Measurements from ENCODE around the gene GAPDHS.

DNA sequence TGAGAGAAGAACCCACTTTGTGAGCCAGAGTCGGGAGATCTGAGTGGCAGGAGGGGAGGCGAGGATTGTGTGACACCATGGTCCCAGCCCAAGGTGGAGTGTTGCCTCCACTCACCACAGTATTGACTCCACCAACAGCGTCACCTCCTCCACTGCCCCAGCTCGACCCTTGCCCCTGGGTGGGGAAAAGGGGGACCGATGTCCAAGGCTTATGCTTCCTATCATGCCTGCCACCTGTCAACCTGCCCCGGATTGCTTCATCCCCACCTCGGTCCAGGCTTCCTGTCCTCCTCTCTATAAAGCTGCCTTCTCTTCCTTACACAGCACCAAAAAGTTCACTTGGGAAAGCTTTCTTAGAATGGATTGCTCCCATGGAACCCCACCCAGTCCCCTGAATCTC, 27.2 kb upstream of the GAPDHS start:
- TF ChIP-seq, protein P1, sequence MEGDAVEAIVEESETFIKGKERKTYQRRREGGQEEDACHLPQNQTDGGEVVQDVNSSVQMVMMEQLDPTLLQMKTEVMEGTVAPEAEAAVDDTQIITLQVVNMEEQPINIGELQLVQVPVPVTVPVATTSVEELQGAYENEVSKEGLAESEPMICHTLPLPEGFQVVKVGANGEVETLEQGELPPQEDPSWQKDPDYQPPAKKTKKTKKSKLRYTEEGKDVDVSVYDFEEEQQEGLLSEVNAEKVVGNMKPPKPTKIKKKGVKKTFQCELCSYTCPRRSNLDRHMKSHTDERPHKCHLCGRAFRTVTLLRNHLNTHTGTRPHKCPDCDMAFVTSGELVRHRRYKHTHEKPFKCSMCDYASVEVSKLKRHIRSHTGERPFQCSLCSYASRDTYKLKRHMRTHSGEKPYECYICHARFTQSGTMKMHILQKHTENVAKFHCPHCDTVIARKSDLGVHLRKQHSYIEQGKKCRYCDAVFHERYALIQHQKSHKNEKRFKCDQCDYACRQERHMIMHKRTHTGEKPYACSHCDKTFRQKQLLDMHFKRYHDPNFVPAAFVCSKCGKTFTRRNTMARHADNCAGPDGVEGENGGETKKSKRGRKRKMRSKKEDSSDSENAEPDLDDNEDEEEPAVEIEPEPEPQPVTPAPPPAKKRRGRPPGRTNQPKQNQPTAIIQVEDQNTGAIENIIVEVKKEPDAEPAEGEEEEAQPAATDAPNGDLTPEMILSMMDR (IDR thresholded peaks at IDR 0.05 in 4 of 5, conservative IDR thresholded peaks at IDR 0.05 in 1 of 5) = no peak
- no peak for TF ChIP-seq POLR2A (IDR thresholded peaks at IDR 0.05)
